Lower lobe of right lung (tissue), 2 donors: ENCODE data around the gene CSAD. TPM values are rescaled to one million over a fixed set of nuclear protein-coding genes. Genes with fewer than 3 reads are reported as not detected.
A peak's percentile ranks its signal among the peaks of the same experiment; 100 is the strongest.

Source experiments
- ATAC-seq, 2 donors: fragments of 200-7000 bp; cut with Tn5 transposase; one replicate each; pipeline ENCODE4 v1.9.1; 2020 to 2022; ENCODE audit warnings: mild to moderate bottlenecking in 2 of 2, moderate library complexity in 2 of 2
- DNase-seq: peaks from one replicate; pipeline ENCODE4 v3.0.0-alpha.2; 2020
- H3K27ac ChIP-seq: fragments of 200-600 bp; one replicate; pipeline ENCODE4 v1.8.0; 2022
- H3K27me3 ChIP-seq: fragments of 200-600 bp; one replicate; pipeline ENCODE4 v1.8.0; 2022; ENCODE audit warnings: low read depth
- H3K36me3 ChIP-seq: fragments of 200-600 bp; one replicate; pipeline ENCODE4 v1.8.0; 2022; ENCODE audit warnings: mild to moderate bottlenecking
- H3K4me1 ChIP-seq: fragments of 200-600 bp; one replicate; pipeline ENCODE4 v1.8.0; 2022
- H3K4me3 ChIP-seq: fragments of 200-600 bp; one replicate; pipeline ENCODE4 v1.8.0; 2022; ENCODE audit warnings: mild to moderate bottlenecking
- H3K9me3 ChIP-seq: fragments of 200-600 bp; one replicate; pipeline ENCODE4 v1.8.0; 2022
- CTCF ChIP-seq: fragments of 200-600 bp; IDR thresholded peaks from one replicate; pipeline ENCODE4 v1.8.0; 2022; ENCODE audit warnings: antibody characterized with exemption, mild to moderate bottlenecking
- intact Hi-C: fragments of 100-400 bp; cut with DNase I; formaldehyde crosslinking; loops from one replicate; pipeline ENCODE4 v1.11.0; 2022
- total RNA-seq: library from RNA; stranded (reverse); fragmentation: NEBNext Ultra II Directional; extraction: Animal tissue kit (Norgen Biotek cat#: 25700); gene quantifications from one replicate; pipeline ENCODE4 v1.2.1, GENCODE V29; 2021
- donor health status: DM: no; HTN: yes; CAD: no; lungs with severe emphysema.

Gene CSAD
- total RNA-seq, 1 donor from 2014 or later: 39.2 TPM

- Histone ChIP-seq H3K27me3 (no peaks in the 10 kb centered on the region), H3K4me3 (no peak overlapping the region), H3K27ac (peak overlapping the region; percentile 95), H3K4me1 (peaks cover 56% of the 10 kb centered on the region), H3K36me3 (peaks cover 7% of the 10 kb centered on the region), H3K9me3 (no peaks in the 10 kb centered on the region)
- DNase-seq: peak; percentile 58
- TF ChIP-seq CTCF: no peak
- no peak for ATAC-seq
- intact Hi-C loops: no loop called here
These were observed 42.8 kb upstream of the CSAD start for GRCh38 chr12:53223389-53224060.

GRCh38 chr12:53222806-53223261, 42.1 kb upstream of the CSAD start:
- no peaks in the 10 kb centered on the region for H3K9me3 ChIP-seq
- no peak overlapping the region for H3K4me3 ChIP-seq
- no peak for TF ChIP-seq CTCF
- DNase-seq: peak; percentile 10
- ATAC-seq: no peak
- intact Hi-C loops: no loop called here
- peaks cover 7% of the 10 kb centered on the region for H3K36me3 ChIP-seq
- H3K4me1 ChIP-seq: peaks cover 63% of the 10 kb centered on the region
- no peaks in the 10 kb centered on the region for H3K27me3 ChIP-seq
- peak overlapping the region; percentile 95 for H3K27ac ChIP-seq

- peak overlapping the region; percentile 95 for H3K27ac ChIP-seq
- peaks cover 69% of the 10 kb centered on the region for H3K4me1 ChIP-seq
- H3K9me3 ChIP-seq: no peaks in the 10 kb centered on the region
- ATAC-seq (no peak), DNase-seq (peak; percentile 30)
- peak overlapping the region; percentile 77 for H3K4me3 ChIP-seq
- intact Hi-C loops: no loop called here
- H3K27me3 ChIP-seq: no peaks in the 10 kb centered on the region
- no peak for TF ChIP-seq CTCF
- H3K36me3 ChIP-seq: peaks cover 3% of the 10 kb centered on the region
These were observed 41.5 kb upstream of the CSAD start for GRCh38 chr12:53222170-53222721.

- TF ChIP-seq CTCF: peak; percentile 32
- intact Hi-C loops: no loop called here
- H3K4me1 ChIP-seq: peaks cover 77% of the 10 kb centered on the region
- H3K9me3 ChIP-seq: no peaks in the 10 kb centered on the region
- peak overlapping the region; percentile 95 for H3K27ac ChIP-seq
- DNase-seq: peak; percentile 84
- peak overlapping the region; percentile 77 for H3K4me3 ChIP-seq
- peak; percentile 71 to 78 for ATAC-seq
- H3K27me3 ChIP-seq: no peaks in the 10 kb centered on the region
- no peaks in the 10 kb centered on the region for H3K36me3 ChIP-seq
These were observed 40.7 kb upstream of the CSAD start for GRCh38 chr12:53221203-53222080.

GRCh38 chr12:53220694-53221202, 40.0 kb upstream of the CSAD start:
- ATAC-seq: peak; percentile 92
- no peak for TF ChIP-seq CTCF
- H3K9me3 ChIP-seq: no peaks in the 10 kb centered on the region
- H3K36me3 ChIP-seq: no peaks in the 10 kb centered on the region
- H3K27ac ChIP-seq: peak overlapping the region; percentile 95
- peak; percentile 97 for DNase-seq
- H3K4me3 ChIP-seq: peak overlapping the region; percentile 77
- intact Hi-C loops: no loop called here
- H3K27me3 ChIP-seq: no peaks in the 10 kb centered on the region
- peaks cover 78% of the 10 kb centered on the region for H3K4me1 ChIP-seq
